ENCODE data around the gene RAB23.

RAB23 gene

DNA sequence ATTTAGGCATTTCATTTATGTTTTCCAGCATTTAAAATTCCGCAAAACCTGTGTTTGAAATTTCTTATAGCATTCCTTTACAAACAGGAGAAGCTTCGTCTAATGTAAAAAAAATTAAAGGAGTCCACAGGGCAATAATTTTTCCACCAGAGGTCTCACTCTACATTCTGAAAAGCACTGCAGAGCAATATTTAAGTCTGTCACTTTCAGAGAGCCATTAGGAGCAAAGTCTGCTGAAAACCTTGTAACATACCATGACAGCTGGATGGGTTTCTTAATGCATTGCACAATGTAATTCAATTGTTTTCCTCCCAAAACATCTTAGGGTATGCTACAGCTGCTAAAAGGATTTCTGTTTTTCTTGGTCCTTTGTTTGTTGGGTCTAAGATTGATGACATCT is 32.0 kb downstream of the RAB23 start:
- TF ChIP-seq, protein P1, sequence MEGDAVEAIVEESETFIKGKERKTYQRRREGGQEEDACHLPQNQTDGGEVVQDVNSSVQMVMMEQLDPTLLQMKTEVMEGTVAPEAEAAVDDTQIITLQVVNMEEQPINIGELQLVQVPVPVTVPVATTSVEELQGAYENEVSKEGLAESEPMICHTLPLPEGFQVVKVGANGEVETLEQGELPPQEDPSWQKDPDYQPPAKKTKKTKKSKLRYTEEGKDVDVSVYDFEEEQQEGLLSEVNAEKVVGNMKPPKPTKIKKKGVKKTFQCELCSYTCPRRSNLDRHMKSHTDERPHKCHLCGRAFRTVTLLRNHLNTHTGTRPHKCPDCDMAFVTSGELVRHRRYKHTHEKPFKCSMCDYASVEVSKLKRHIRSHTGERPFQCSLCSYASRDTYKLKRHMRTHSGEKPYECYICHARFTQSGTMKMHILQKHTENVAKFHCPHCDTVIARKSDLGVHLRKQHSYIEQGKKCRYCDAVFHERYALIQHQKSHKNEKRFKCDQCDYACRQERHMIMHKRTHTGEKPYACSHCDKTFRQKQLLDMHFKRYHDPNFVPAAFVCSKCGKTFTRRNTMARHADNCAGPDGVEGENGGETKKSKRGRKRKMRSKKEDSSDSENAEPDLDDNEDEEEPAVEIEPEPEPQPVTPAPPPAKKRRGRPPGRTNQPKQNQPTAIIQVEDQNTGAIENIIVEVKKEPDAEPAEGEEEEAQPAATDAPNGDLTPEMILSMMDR (conservative IDR thresholded peaks at IDR 0.05; ENCODE audit: low read depth, low read length) = peak; percentile 49
- no peak overlapping the region for H3K4me3 ChIP-seq (ENCODE audit: low read length)
- DNase-seq (ENCODE audit: low read depth) = no peak

DNA sequence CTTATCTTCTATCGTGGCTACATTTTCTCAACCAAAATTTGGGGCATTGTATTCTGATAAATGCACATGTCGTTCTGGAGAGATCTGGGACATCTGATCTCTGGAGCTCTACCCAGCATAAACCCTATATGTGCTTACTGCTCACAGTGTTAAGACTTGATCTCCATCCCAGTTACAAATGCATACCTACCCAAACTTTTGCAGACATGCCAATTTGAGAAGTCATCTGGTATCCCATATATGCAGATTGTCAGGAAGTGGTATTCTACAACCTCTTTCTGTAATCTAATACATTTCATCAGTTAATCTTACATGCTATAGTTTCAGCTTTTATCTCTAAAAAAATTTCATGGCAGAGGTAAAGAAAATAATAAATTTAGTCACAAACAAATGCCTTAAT is 38.8 kb downstream of the RAB23 start:
- no peak overlapping the region for H3K4me3 ChIP-seq (ENCODE audit: low read length)
- TF ChIP-seq, protein P1 (conservative IDR thresholded peaks at IDR 0.05; ENCODE audit: low read depth, low read length) = no peak
- DNase-seq (ENCODE audit: low read depth) = no peak

DNA sequence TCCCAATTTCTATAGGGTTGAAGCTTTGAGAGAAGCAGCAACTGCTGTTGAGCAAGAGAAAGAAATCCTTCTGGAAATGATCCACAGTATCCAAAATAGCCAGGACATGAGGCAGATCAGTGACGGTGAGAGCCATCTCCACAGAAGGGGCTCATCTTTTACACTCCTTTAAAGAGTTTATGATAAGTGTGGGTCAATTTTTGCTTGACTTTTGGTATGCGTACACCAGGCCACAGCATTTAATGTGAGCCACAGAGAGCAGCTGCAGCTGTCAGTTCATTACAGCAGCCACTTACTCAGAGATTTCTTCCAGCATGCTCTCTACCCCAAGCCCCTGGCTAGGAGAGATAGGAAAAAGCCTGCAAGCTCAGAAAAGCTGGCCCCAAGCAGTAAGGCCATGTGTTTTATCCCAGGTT is 40.1 kb downstream of the RAB23 start:
- TF ChIP-seq, protein P1 (conservative IDR thresholded peaks at IDR 0.05; ENCODE audit: low read depth, low read length) = no peak

DNA sequence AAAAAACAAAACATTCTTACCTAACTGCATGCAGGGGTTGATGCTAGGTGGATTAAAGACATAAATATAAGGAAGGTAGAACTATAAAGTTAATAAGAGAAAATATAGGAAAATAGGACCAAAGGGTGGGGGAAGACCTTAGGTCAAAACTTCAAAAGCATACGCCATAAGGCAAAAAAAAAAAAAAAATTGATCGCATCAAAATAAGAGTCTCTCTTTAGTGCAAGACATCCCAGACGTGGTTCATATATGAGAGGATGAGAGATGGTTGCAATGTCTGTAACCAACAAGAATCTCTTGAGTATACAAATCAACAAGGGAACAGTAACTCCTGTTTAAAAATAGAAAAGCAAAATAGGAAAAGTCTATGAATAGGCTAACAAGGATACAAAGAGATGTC is 41.5 kb downstream of the RAB23 start:
- H3K4me3 ChIP-seq (ENCODE audit: low read length) = no peak overlapping the region
- no peak for DNase-seq (ENCODE audit: low read depth)
- TF ChIP-seq, protein P1 (conservative IDR thresholded peaks at IDR 0.05; ENCODE audit: low read depth, low read length) = no peak

More for the DNA sequence above, 40.1 kb downstream of the RAB23 start:
- no peak overlapping the region for H3K4me3 ChIP-seq (ENCODE audit: low read length)
- DNase-seq (ENCODE audit: low read depth) = no peak

DNA sequence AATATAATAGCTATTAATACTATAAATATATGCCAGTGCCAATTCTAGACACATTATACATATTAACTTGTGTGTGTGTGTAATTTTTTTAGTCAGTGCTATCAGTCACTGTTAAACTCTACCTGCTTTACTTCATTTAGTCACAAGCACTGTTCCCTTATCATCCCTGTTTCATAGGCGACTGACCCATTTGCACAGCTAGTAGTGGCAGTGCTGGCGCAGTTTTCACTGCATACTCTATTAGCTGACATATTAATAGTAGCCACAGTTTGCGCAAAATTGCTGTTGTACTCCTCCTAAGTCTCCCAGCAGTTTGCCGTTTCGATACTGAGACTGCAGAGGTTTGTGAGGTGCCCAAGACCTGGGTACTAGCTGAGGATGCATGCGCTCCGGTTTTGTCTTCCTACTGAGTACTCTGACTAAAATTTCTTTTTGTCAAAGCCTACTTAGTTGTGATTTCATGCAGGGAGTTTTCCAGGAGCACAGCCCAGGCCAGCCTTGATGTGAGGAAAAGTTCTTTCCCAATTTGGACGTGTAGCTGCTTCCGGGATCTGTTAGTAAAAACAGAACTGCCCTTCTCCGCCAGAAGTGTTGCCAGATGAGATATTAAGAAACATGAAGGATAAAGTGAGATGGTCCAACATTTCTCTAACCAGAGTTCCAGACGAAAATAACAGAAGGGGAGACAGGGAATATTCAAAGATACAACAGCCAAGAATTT is 44.4 kb downstream of the RAB23 start:
- H3K4me3 ChIP-seq (ENCODE audit: low read length) = no peak overlapping the region
- TF ChIP-seq, protein P1 (conservative IDR thresholded peaks at IDR 0.05; ENCODE audit: low read depth, low read length) = no peak
- DNase-seq (ENCODE audit: low read depth) = no peak

DNA sequence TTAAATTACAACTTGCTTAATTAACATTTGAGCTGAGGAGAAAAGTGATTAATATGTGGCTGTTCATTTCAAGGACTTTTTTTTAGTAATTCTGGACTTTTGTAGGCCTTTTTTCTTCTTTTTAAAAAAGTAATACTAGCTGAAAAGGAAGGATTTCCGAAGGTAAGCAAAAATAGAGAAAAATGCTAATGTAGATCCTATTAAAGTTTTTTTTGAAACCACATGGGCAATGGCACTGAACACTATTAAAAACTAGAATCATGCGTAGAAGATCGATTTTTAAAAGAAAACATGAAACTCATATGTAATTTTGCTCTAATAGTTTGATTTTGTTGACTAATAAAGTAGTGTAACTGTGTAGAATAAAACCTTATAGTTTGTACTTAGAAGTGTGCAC is 47.6 kb downstream of the RAB23 start:
- TF ChIP-seq, protein P1 (conservative IDR thresholded peaks at IDR 0.05; ENCODE audit: low read depth, low read length) = no peak
- H3K4me3 ChIP-seq (ENCODE audit: low read length) = peak overlapping the region; percentile 77
- DNase-seq (ENCODE audit: low read depth) = no peak

DNA sequence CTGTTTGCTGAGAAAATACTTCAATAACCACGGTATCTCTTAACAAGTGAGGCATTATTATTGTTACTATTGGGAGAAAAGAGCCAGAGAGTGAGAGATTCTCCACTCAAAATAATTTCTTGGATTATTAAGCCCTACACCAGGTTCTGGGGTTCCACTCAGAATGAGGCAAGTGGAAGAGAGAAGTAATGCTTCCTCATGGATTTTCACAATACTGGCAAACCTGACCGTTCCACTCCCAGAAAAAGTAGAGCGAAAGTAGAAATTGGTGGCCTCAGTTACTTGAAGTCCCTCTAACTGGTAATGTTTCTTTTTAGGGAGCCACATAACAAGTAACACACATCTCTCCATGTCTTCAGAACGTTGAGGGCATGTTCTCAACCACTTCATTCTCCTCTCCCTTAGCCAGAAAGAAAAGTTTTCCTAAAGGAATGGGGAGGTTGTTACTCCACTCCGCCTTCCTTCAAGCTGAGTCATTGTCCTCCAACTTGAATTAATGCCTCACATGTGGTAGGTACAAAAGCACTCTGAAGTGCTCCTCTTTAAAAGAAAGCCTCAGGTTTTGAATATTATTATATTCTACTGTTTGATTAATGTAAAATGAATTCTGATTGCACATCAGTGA is 48.1 kb downstream of the RAB23 start:
- no peak for DNase-seq (ENCODE audit: low read depth)

More for the DNA sequence above, 48.1 kb downstream of the RAB23 start:
- peak overlapping the region; percentile 77 for H3K4me3 ChIP-seq (ENCODE audit: low read length)
- TF ChIP-seq, protein P1 (conservative IDR thresholded peaks at IDR 0.05; ENCODE audit: low read depth, low read length) = no peak

All from retinal pigment epithelial cell (primary cell).